HUES6 (cell line): ENCODE measurements around the gene SOX13.

Experiments used
- H3K27ac ChIP-seq: 2 replicates; pipeline ENCODE4 v1.7.0; 2013; ENCODE audit warnings: low read depth, mild to moderate bottlenecking, low read length, inconsistent platforms
- H3K27me3 ChIP-seq: 2 replicates; pipeline ENCODE4 v1.6.1; 2013; ENCODE audit warnings: low read length; ENCODE audit not compliant: control insufficient read depth, insufficient read depth
- H3K36me3 ChIP-seq: 2 replicates; pipeline ENCODE4 v1.6.1; 2013; ENCODE audit warnings: low read length; ENCODE audit not compliant: control insufficient read depth, insufficient read depth
- H3K4me1 ChIP-seq: 2 replicates; pipeline ENCODE4 v1.6.1; 2013; ENCODE audit warnings: low read length; ENCODE audit not compliant: control insufficient read depth, insufficient read depth
- H3K4me3 ChIP-seq: 2 replicates; pipeline ENCODE4 v1.5.1; 2013; ENCODE audit warnings: low read depth, low read length
- H3K9ac ChIP-seq: one replicate; pipeline ENCODE4 v1.6.1; 2013; ENCODE audit warnings: mild to moderate bottlenecking, low read length
- H3K9me3 ChIP-seq: 2 replicates; pipeline ENCODE4 v1.6.1; 2013; ENCODE audit warnings: low read depth, low read length; ENCODE audit not compliant: control insufficient read depth, insufficient read depth

SOX13 gene

DNA sequence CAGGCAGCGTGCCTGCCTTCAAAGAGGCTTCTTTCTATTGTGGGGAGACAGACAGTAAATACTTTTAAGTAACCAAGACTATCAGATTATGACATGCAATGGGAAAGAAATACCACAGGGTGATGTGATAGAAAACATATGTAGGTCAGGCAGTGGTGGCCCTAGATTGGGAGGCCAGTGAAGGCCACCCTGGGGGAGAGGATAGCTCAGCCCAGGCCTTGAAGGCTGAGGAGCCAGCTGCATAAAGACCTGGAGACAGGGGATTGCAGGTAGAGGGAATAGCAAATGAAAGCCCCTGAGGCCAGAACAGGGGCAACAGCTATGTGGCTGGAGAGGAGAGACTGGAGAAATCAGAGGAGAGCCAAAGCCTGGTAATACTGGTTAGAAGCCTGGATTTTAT is 4.0 kb downstream of the SOX13 start:
- no peaks in the 10 kb centered on the region for H3K36me3 ChIP-seq
- H3K9me3 ChIP-seq = no peaks in the 10 kb centered on the region
- H3K27me3 ChIP-seq = peaks cover 11% of the 10 kb centered on the region; the same call in 1 of the 2 replicates
- H3K27ac ChIP-seq = no peak overlapping the region
- H3K9ac ChIP-seq = no peak overlapping the region
- H3K4me3 ChIP-seq = 0 out of 2 replicates have a peak overlapping the region, but pooled peaks have one; percentile 99
- H3K4me1 ChIP-seq = peaks cover 65% of the 10 kb centered on the region

DNA sequence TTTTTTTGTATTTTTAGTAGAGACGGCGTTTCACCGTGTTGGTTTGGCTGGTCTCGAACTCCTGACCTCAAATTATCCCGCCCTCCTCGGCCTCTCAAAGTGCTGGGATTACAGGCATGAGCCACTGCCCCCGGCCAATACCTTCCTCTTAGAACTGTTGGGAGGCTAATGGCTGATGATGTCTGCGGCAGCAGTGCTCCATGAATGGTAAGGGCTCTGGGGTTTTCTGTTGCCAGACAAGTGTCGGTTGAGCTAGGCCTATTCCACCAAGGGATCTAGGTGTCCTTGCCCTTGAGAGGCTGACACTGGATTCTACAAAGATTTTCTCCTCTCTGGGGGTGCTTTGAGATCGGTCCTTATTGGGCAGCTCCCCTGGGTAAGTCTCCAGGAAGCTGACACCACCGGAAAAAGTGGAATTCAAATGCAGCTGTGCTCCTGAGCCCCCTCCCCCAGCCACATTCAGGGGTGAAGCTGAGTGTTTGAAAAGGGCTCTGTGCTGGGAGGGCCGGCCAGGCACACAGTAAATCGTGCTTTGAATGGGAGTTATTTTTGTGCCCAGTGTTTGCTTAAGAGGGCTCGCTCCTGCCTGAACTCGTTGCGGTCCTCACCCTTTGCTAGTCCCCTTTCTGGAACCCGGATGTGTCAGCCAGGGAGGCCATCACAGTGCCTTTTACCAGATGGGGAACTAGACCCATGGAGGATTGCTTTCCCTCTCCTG is 5.2 kb downstream of the SOX13 start:
- Histone ChIP-seq H3K27me3 (peaks cover 11% of the 10 kb centered on the region; the same call in 1 of the 2 replicates), H3K9me3 (no peaks in the 10 kb centered on the region), H3K27ac (peak overlapping the region; percentile 68), H3K4me1 (peaks cover 77% of the 10 kb centered on the region), H3K36me3 (no peaks in the 10 kb centered on the region), H3K4me3 (peak overlapping the region; percentile 44), H3K9ac (peak overlapping the region; percentile 77)

DNA sequence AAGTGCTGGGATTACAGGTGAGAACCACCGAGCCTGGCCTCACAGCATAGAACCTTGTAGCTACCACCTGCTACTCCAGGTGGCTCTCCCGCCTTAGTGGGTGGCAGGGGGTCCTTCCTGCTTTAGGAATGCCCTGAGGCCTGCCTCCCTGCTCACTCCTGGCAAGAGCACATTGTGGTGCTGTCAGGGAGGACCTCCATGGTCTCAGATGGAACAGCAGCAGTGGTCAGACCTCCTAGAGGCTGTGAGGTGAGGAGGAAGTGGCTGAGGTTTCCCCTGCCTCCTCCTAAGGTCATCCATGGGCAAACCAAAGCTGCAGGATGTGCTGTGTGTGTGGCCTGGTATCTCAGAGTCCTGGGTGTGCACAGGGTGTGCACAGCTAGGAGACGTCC is 6.7 kb downstream of the SOX13 start:
- H3K9ac ChIP-seq = peak overlapping the region; percentile 56
- peaks cover 92% of the 10 kb centered on the region for H3K4me1 ChIP-seq
- peak overlapping the region; percentile 71 for H3K27ac ChIP-seq
- H3K4me3 ChIP-seq = peak overlapping the region; percentile 45
- no peaks in the 10 kb centered on the region for H3K36me3 ChIP-seq
- no peaks in the 10 kb centered on the region for H3K9me3 ChIP-seq
- peaks cover 11% of the 10 kb centered on the region; the same call in 1 of the 2 replicates for H3K27me3 ChIP-seq

DNA sequence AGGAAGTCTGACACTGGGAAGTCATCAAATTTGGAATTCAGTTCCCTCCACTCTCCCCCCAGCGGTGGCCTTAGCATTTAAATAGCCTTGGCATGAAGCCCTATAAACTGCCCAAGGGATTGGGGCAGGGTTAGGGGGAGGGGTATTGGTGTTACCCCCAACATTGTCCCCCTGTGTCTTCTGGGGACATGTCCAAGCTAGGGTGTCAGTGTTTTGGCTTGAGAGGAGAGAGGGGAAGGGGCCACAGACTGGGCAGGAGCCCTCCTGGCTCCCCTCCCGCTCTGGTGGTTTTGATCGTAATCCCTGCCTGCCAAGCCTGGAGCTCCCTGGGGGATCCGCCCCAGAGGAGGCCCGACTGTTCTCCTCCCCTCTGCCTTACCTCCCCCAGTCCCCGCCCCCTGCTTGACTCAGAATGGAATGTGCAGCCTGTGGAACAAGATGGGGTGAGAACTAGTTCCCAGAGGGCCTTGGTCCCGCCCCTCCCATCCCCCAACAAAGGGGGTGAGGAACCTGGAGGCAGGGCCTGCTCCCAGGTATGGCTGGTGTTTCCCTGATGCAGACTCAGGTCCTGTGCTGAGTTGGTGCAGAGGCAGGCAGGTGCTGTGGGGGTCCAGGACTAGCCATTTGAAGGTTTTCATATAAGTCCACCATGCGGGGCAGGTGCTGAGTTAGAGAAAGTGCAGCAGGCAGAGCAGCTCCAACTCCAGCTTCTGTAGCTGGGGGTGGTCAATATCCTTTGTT is 7.4 kb downstream of the SOX13 start:
- Histone ChIP-seq H3K9ac (peak overlapping the region; percentile 56), H3K4me3 (peak overlapping the region; percentile 45), H3K9me3 (no peaks in the 10 kb centered on the region), H3K4me1 (peaks cover 95% of the 10 kb centered on the region), H3K27me3 (peaks cover 6% of the 10 kb centered on the region; the same call in 1 of the 2 replicates), H3K27ac (peak overlapping the region; percentile 71), H3K36me3 (no peaks in the 10 kb centered on the region)

DNA sequence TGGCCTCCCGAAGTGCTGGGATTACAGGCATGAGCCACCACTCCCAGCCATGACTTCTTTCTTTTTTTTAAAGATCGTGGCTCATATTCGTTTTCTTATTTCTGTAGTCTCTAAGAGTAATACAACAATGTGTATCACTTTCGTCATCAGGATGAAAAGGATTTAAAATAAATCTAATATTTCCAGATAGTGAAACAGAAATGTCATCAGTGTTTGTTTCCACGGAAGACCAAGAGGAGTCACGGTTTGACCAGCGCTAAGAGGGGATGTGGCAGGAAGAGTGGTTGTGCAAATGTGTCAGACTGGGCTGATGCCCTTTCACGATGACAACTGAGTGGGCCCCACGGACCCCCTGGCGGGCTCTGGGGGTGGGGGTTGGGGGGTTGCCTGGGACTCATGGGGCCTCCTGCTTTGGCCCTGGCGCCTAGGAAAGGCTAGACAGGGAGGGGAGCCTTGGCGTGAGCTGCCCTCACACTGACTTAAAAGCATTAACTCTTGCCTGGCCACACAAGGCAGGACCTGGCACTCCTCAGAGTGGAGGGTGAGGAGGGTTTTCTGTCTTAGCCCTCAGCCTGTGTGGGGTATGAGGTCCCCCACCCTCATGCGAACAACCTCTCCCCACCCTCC is 8.4 kb downstream of the SOX13 start:
- H3K4me3 ChIP-seq = no peak overlapping the region
- no peaks in the 10 kb centered on the region for H3K27me3 ChIP-seq
- no peaks in the 10 kb centered on the region for H3K9me3 ChIP-seq
- no peaks in the 10 kb centered on the region for H3K36me3 ChIP-seq
- peak overlapping the region; percentile 71; the same call in 1 of the 2 replicates for H3K27ac ChIP-seq
- no peak overlapping the region for H3K9ac ChIP-seq
- peaks cover 87% of the 10 kb centered on the region for H3K4me1 ChIP-seq

DNA sequence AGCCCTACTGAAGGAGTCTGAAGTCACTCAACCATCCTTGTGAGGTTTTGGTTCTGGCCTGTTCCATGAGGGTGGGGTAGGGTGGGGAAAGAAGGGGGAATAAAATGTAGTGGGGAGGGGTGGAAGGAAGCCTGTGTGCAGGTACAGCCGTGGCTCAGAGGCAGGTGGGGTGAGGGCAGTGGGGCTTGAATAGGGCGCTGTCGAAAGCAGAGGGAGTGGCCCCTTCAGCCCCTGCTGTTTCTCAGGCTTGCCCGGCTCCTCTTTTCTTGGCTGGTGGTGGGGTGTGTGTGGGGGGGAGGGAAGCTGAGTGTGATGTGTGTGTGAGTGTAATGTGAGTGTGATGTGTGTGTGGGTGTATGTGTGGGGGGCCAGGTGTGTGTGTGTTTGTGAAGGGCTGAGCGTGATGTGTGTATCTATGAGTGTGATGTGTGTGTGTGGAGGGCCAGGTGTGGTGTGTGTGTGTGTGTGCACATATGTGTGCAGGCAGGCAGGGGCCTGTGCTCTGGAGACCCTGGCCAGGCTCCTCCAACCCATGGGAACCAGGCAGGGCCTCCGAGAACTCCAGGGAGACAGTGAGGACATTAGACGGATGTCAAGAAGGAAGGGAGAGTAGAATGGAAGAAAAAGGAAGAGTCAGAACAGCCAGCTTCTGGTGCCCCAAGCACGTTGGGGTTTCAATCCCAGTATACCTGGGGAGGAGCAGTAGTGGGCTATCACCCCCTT is 9.0 kb downstream of the SOX13 start:
- H3K27ac ChIP-seq = peak overlapping the region; percentile 36; the same call in 1 of the 2 replicates
- no peak overlapping the region for H3K4me3 ChIP-seq
- no peaks in the 10 kb centered on the region for H3K36me3 ChIP-seq
- no peak overlapping the region for H3K9ac ChIP-seq
- H3K4me1 ChIP-seq = peaks cover 80% of the 10 kb centered on the region
- no peaks in the 10 kb centered on the region for H3K9me3 ChIP-seq
- H3K27me3 ChIP-seq = no peaks in the 10 kb centered on the region

DNA sequence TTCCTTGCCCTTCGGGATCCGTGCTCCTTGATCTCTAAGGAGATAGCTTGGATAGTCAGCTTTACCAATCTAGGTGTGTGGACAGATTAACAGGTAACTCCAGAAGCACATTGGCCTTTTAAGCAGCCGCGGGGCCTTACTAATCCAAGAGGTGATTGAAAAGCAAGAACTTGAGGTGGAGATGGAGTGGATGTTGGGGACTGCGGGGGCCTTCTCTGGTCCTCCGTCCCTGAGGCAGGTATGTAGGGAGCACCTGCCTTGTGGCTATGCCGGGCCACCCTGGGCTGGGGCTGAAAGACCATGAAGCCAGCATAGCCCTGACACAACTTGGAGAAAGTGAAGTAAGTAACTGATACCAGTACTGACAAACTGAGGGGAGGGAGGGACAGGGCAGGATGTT is 10.6 kb downstream of the SOX13 start:
- no peak overlapping the region for H3K9ac ChIP-seq
- H3K27ac ChIP-seq = peak overlapping the region; percentile 83; the same call in 1 of the 2 replicates
- no peak overlapping the region for H3K4me3 ChIP-seq
- no peaks in the 10 kb centered on the region for H3K9me3 ChIP-seq
- H3K4me1 ChIP-seq = peaks cover 80% of the 10 kb centered on the region
- H3K36me3 ChIP-seq = no peaks in the 10 kb centered on the region
- H3K27me3 ChIP-seq = no peaks in the 10 kb centered on the region

DNA sequence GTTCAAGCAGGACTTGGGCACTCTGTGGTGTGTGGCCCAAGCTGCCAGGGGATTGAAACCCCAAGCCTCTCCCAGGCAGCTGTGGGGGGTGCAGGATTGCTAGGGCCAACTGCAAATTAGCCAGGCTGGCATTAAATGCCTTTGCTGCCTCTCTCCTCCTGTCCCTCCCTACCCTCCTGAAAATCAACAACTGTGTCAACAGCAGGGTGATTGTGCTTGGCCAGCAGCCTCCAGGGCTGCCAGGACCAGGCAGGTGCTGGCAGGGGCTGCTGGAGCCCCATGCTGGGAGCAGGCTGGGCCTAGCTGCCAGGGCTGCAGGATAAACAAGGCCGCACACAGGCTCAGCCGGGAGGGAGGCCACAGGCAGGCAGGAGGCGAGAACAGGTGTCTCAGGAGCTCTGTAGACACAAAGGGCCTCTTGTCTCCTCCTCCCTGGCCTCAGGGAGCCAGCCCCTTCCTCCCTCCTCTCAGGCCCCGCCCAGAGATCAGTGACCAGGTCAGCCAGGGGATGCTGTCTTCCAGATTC is 11.4 kb downstream of the SOX13 start:
- Histone ChIP-seq H3K9ac (peak overlapping the region; percentile 44), H3K36me3 (no peaks in the 10 kb centered on the region), H3K4me3 (no peak overlapping the region), H3K27me3 (no peaks in the 10 kb centered on the region), H3K4me1 (peaks cover 81% of the 10 kb centered on the region), H3K27ac (peak overlapping the region; percentile 83; the same call in 1 of the 2 replicates), H3K9me3 (no peaks in the 10 kb centered on the region)

DNA sequence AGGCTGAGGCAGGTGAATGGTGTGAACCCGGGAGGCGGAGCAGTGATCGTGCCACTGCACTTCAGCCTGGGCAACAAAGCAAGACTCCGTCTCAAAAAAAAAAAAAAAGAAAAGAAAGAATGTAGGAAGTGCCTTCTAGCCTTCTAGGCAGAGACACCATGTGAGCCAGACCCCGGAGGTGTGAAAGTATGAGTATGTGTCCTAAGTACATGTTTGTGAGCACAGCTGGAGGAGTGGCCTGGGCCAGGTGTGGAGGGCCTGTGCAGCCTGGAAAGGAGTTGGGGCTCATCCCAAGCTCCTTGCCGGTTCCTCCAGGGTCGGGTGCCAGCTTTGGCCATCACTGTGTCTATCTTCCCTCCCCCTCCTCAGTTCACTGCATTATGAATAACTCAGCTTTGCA is 13.0 kb downstream of the SOX13 start:
- Histone ChIP-seq H3K4me3 (no peak overlapping the region), H3K9me3 (no peaks in the 10 kb centered on the region), H3K9ac (no peak overlapping the region), H3K27ac (no peak overlapping the region), H3K27me3 (no peaks in the 10 kb centered on the region), H3K4me1 (peaks cover 78% of the 10 kb centered on the region), H3K36me3 (no peaks in the 10 kb centered on the region)

DNA sequence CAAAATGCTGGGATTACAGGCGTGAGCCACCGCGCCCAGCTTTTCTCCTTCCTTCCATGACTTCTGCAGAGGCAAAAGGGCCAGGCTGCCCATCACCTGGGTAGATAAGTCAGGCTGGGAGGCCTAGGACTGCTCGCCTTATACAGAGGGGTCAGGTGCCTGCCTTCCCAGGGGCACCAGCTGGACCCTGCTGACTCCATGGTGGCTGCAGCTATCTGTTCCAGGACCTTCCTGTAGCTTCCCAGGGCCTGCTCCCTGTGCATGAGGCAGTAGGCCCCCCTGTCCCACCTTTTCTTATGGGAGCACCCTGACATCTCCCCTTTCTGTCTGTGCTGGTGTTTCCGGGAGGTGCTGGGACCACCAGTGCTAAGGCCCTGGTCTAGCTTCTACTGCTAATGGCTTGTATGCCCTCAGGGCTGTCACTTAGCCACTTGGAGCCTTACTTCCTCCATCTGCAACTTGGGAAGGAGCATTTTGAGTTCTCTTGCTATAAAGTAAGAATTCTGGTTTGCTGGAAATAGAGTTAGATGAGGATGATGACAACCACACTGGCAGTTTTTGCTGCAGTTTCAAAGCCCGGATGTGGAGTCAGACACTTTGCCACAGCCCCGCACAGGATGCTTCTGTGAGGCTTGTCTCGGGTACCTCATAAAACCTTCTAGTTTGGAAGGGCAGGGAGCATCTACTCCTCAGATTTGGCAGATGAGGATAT is 14.4 kb downstream of the SOX13 start:
- Histone ChIP-seq H3K9me3 (no peaks in the 10 kb centered on the region), H3K4me3 (no peak overlapping the region), H3K9ac (no peak overlapping the region), H3K36me3 (no peaks in the 10 kb centered on the region), H3K4me1 (peaks cover 73% of the 10 kb centered on the region), H3K27me3 (no peaks in the 10 kb centered on the region), H3K27ac (no peak overlapping the region)
